ENCODE data around the gene SLC23A2. TPM values are rescaled to one million over a fixed set of nuclear protein-coding genes. Genes with fewer than 3 reads are reported as not detected.
"Not testable (repeated sequence)": the region's sequence is repeated elsewhere in the genome, so short reads cannot be mapped to it uniquely, and the experiment has no call there.

Gene SLC23A2
- polyA plus RNA-seq, 3 donors: 3.3 to 28.4 (median 6.4) TPM

DNA sequence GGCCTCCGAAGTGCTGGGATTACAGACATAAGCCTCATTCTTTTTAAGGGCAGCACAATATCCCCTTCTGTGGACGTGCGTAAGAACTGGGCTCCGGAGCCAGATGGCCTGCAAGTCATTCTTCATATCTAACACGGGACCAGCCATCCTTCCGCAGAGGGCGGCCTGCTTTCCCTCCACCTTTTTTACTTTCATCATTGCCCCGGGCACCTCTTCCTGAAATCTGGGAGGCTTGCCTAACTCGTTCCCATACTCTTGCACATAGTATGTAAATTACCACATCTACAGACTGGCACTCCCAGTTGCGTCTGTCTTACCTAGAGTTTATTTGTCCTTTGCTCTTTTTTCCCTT is 29.9 kb upstream of the SLC23A2 start:
- H3K27me3 ChIP-seq (ENCODE audit: control insufficient read depth in 2 of 2, insufficient read depth in 2 of 2, low read length in 2 of 2): no peaks in the 10 kb centered on the region
- peaks cover 0 to 2% (median 0%) of the 10 kb centered on the region in 3 donors for H3K27me3 Mint-ChIP-seq (ENCODE audit: low read depth in 3 of 3)
- H3K4me2 ChIP-seq (replicated peaks; ENCODE audit: extremely low read depth, low read length, poor library complexity, severe bottlenecking): peak overlapping the region; percentile 46
- no peak overlapping the region for H3K9ac ChIP-seq (ENCODE audit: insufficient read depth, low read length, poor library complexity, severe bottlenecking)
- H3K4me1 Mint-ChIP-seq: peaks cover 24% of the 10 kb centered on the region
- DNase-seq: peak; percentile 31 to 59 (median 59)
- no peaks in the 10 kb centered on the region for H3K36me3 Mint-ChIP-seq
- intact Hi-C loops (cut with micrococcal nuclease): no loop called here
- peak overlapping the region; percentile 26 to 57 for H3K27ac ChIP-seq (ENCODE audit: low read depth in 1 of 2, low read length in 2 of 2)
- H3K9me3 ChIP-seq (replicated peaks in 1 of 2; ENCODE audit: control insufficient read depth in 1 of 2, insufficient read depth in 1 of 2, low read length in 2 of 2): no peaks in the 10 kb centered on the region
- no peaks in the 10 kb centered on the region for H3K9me3 Mint-ChIP-seq
- H2AFZ ChIP-seq (ENCODE audit: insufficient read depth, low read depth, low read length, poor library complexity, severe bottlenecking): no peak overlapping the region
- peak overlapping the region; percentile 7 to 88 (median 77) for H3K27ac Mint-ChIP-seq
- H3K79me2 ChIP-seq (ENCODE audit: insufficient read depth, low read length): no peaks in the 10 kb centered on the region
- peaks cover 23 to 29% of the 10 kb centered on the region in 2 donors for H3K4me1 ChIP-seq (ENCODE audit: control insufficient read depth in 1 of 2, insufficient read depth in 2 of 2, low read length in 2 of 2)
- no peaks in the 10 kb centered on the region for H3K36me3 ChIP-seq (replicated peaks in 1 of 2; ENCODE audit: control insufficient read depth in 1 of 2, insufficient read depth in 2 of 2, low read length in 2 of 2)
- no peak overlapping the region for H3K4me3 ChIP-seq (replicated peaks in 1 of 3; ENCODE audit: low read depth in 2 of 3, low read length in 3 of 3)
- TF ChIP-seq, protein P1, sequence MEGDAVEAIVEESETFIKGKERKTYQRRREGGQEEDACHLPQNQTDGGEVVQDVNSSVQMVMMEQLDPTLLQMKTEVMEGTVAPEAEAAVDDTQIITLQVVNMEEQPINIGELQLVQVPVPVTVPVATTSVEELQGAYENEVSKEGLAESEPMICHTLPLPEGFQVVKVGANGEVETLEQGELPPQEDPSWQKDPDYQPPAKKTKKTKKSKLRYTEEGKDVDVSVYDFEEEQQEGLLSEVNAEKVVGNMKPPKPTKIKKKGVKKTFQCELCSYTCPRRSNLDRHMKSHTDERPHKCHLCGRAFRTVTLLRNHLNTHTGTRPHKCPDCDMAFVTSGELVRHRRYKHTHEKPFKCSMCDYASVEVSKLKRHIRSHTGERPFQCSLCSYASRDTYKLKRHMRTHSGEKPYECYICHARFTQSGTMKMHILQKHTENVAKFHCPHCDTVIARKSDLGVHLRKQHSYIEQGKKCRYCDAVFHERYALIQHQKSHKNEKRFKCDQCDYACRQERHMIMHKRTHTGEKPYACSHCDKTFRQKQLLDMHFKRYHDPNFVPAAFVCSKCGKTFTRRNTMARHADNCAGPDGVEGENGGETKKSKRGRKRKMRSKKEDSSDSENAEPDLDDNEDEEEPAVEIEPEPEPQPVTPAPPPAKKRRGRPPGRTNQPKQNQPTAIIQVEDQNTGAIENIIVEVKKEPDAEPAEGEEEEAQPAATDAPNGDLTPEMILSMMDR (IDR thresholded peaks at IDR 0.05): no peak
- no peaks in the 10 kb centered on the region for H4K20me1 ChIP-seq (ENCODE audit: insufficient read depth, low read length)
- H3K4me3 Mint-ChIP-seq: peak overlapping the region in 1 of 2 donors; percentile 58
- WGBS (ENCODE audit: insufficient coverage): 25% methylated on average over 8 of the region's 10 CpGs

DNA sequence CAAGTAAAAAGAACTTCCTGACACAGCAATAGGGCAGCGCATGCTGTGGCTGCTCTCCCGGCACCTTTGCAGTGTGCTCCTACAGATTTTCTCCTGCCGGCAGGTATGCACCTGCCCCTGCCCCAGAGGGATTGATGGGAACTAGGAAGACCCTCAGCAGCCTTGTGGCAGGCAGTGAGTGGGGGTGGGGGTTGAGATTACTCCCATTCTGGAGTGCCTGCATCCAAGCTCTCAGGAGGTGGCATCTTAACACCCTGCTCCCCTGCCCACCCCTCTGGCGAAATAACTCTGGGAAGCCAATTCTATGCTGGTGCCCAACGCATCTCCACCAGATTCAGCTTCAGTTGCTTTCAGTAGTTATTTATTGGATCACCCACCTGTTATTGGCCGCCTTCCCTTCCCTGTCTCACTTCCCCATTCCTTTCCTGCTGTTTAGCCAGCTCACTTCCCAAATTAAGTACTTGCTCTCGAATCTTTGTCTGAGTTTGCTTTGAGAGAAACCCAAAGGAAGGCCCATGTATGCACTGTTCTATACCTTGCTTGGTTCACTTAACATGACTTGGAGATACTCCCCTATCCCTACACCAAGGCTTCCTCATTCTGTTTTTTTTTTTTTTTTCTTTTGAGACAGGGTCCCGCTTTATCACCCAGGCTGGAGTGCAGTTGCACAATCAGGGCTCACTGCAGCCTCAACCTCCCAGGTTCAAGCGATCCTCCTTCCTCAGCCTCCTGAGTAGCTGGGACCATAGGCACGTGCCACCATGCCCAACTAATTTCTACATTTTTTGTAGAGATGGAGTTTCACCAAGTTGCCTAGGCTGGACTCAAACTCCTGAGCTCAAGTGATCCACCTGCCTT is 29.3 kb upstream of the SLC23A2 start:
- Mint-ChIP-seq H3K27ac (peak overlapping the region; percentile 7 to 88 (median 77)), H3K36me3 (no peaks in the 10 kb centered on the region), H3K4me1 (peaks cover 24% of the 10 kb centered on the region), H3K4me3 (peak overlapping the region in 1 of 2 donors; percentile 58), H3K27me3 (ENCODE audit: low read depth in 3 of 3) (peaks cover 0 to 2% (median 0%) of the 10 kb centered on the region in 3 donors), H3K9me3 (no peaks in the 10 kb centered on the region)
- peak; percentile 18 to 60 (median 50) for DNase-seq
- Histone ChIP-seq H3K4me1 (ENCODE audit: control insufficient read depth in 1 of 2, insufficient read depth in 2 of 2, low read length in 2 of 2) (peaks cover 23 to 29% of the 10 kb centered on the region in 2 donors), H3K36me3 (replicated peaks in 1 of 2; ENCODE audit: control insufficient read depth in 1 of 2, insufficient read depth in 2 of 2, low read length in 2 of 2) (no peaks in the 10 kb centered on the region), H3K9ac (ENCODE audit: insufficient read depth, low read length, poor library complexity, severe bottlenecking) (no peak overlapping the region), H4K20me1 (ENCODE audit: insufficient read depth, low read length) (no peaks in the 10 kb centered on the region), H3K4me2 (replicated peaks; ENCODE audit: extremely low read depth, low read length, poor library complexity, severe bottlenecking) (peak overlapping the region; percentile 46), H3K4me3 (replicated peaks in 1 of 3; ENCODE audit: low read depth in 2 of 3, low read length in 3 of 3) (no peak overlapping the region), H3K9me3 (replicated peaks in 1 of 2; ENCODE audit: control insufficient read depth in 1 of 2, insufficient read depth in 1 of 2, low read length in 2 of 2) (no peaks in the 10 kb centered on the region), H2AFZ (ENCODE audit: insufficient read depth, low read depth, low read length, poor library complexity, severe bottlenecking) (no peak overlapping the region), H3K27me3 (ENCODE audit: control insufficient read depth in 2 of 2, insufficient read depth in 2 of 2, low read length in 2 of 2) (no peaks in the 10 kb centered on the region), H3K79me2 (ENCODE audit: insufficient read depth, low read length) (no peaks in the 10 kb centered on the region), H3K27ac (ENCODE audit: low read depth in 1 of 2, low read length in 2 of 2) (peak overlapping the region; percentile 26 to 57)
- intact Hi-C loops (cut with micrococcal nuclease): no loop called here
- 45% methylated on average over 9 of the region's 10 CpGs for WGBS (ENCODE audit: insufficient coverage)
- TF ChIP-seq, protein P1 (IDR thresholded peaks at IDR 0.05): no peak

DNA sequence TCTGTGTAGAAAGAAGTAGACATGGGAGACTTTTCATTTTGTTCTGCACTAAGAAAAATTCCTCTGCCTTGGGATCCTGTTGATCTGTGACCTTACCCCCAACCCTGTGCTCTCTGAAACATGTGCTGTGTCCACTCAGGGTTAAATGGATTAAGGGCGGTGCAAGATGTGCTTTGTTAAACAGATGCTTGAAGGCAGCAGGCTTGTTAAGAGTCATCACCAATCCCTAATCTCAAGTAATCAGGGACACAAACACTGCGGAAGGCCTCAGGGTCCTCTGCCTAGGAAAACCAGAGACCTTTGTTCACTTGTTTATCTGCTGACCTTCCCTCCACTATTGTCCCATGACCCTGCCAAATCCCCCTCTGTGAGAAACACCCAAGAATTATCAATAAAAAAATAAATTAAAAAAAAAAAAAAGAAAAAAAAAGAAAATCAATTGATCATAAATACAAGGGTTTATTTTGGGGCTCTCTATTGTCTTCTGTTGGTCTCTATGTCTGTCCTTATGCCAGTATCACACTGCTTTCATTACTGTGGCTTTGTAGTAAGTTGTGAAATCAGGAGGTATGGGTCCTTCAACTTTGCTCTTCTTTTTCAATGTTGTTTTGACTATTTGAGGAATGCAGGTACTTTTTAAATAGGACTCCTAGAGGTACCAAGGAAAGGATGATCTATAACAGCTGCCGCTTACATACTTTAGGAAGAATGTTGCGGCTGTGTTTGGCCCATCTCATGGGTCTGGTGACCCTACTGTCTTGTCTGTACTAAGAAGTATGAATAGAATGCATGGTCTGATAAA is 27.1 kb upstream of the SLC23A2 start:
- H3K79me2 ChIP-seq (ENCODE audit: insufficient read depth, low read length); H3K27me3 Mint-ChIP-seq (ENCODE audit: low read depth in 3 of 3); H3K9me3 Mint-ChIP-seq; DNase-seq; H3K36me3 ChIP-seq (replicated peaks in 1 of 2; ENCODE audit: control insufficient read depth in 1 of 2, insufficient read depth in 2 of 2, low read length in 2 of 2); H3K9ac ChIP-seq (ENCODE audit: insufficient read depth, low read length, poor library complexity, severe bottlenecking); H2AFZ ChIP-seq (ENCODE audit: insufficient read depth, low read depth, low read length, poor library complexity, severe bottlenecking); H3K9me3 ChIP-seq (replicated peaks in 1 of 2; ENCODE audit: control insufficient read depth in 1 of 2, insufficient read depth in 1 of 2, low read length in 2 of 2); H3K4me2 ChIP-seq (replicated peaks; ENCODE audit: extremely low read depth, low read length, poor library complexity, severe bottlenecking); H3K27ac Mint-ChIP-seq; H3K36me3 Mint-ChIP-seq; H3K27ac ChIP-seq (ENCODE audit: low read depth in 1 of 2, low read length in 2 of 2); H3K27me3 ChIP-seq (ENCODE audit: control insufficient read depth in 2 of 2, insufficient read depth in 2 of 2, low read length in 2 of 2); intact Hi-C loops (cut with micrococcal nuclease); H3K4me3 Mint-ChIP-seq; H3K4me3 ChIP-seq (replicated peaks in 1 of 3; ENCODE audit: low read depth in 2 of 3, low read length in 3 of 3); H4K20me1 ChIP-seq (ENCODE audit: insufficient read depth, low read length): not testable (repeated sequence)
- H3K4me1 ChIP-seq (ENCODE audit: control insufficient read depth in 1 of 2, insufficient read depth in 2 of 2, low read length in 2 of 2): peaks cover 42 to 45% of the 10 kb centered on the region in 2 donors
- peaks cover 41% of the 10 kb centered on the region for H3K4me1 Mint-ChIP-seq
- WGBS (ENCODE audit: insufficient coverage): 100% methylated on average over 1 of the region's 4 CpGs
